ENCODE results near the gene PHACTR1. TPM values are rescaled to one million over a fixed set of nuclear protein-coding genes. Genes with fewer than 3 reads are reported as not detected.
"Not testable (repeated sequence)": the region's sequence is repeated elsewhere in the genome, so short reads cannot be mapped to it uniquely, and the experiment has no call there.

Gene PHACTR1
- total and polyA plus RNA-seq, 2 donors: 3.1 to 6.3 TPM

DNA sequence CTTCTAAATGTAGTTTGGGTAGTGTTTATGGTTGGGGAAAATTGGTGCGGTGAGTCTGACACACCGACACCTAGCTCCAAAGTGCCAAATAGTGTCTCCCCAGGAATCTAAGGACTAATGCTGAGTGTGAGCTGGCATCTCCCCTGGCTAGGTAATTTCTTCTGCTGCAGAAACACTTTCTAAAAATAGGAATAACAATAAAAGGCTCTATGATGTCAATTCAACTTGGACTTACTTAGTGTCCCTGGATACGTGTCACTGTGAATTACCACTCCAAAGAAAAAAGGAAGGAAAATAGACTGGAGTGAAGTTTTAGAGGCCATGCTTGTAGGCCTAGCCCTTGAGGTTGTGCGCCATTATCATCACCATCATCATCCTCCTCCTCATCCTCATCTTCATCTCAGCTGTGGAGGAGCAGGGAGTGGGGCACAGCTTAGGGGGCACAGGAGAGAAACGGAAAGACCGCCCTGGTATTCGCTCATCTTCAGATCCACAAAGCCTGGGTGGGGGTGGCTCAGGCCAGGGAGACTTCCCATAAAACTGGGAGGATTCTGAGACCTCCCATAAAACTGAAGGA lies 522.2 kb downstream of the PHACTR1 start:
- Histone ChIP-seq H3K36me3 (ENCODE audit: control insufficient read depth in 2 of 2, insufficient read depth in 2 of 2, low read length in 1 of 2) (no peaks in the 10 kb centered on the region), H3K4me3 (ENCODE audit: low read length in 2 of 2) (no peak overlapping the region), H3K4me1 (ENCODE audit: control insufficient read depth in 2 of 2, insufficient read depth in 2 of 2, low read length in 2 of 2) (no peaks in the 10 kb centered on the region), H3K27ac (ENCODE audit: low read depth in 1 of 2, low read length in 1 of 2) (no peak overlapping the region), H3K27me3 (ENCODE audit: control insufficient read depth in 2 of 2, insufficient read depth in 1 of 2, low read length in 1 of 2) (no peaks in the 10 kb centered on the region), H3K9me3 (ENCODE audit: control insufficient read depth in 2 of 2, insufficient read depth in 1 of 2, low read length in 1 of 2) (no peaks in the 10 kb centered on the region)
- DNase-seq (ENCODE audit: low read depth in 6 of 9, low spot score in 9 of 9): no peak
- WGBS: 92% methylated on average over 7 of the region's 7 CpGs

GRCh38 chr6:13239530-13240455 lies 523.2 kb downstream of the PHACTR1 start:
- H3K36me3 ChIP-seq (ENCODE audit: control insufficient read depth in 2 of 2, insufficient read depth in 2 of 2, low read length in 1 of 2): no peaks in the 10 kb centered on the region
- no peaks in the 10 kb centered on the region for H3K27me3 ChIP-seq (ENCODE audit: control insufficient read depth in 2 of 2, insufficient read depth in 1 of 2, low read length in 1 of 2)
- no peak for DNase-seq (ENCODE audit: low read depth in 6 of 9, low spot score in 9 of 9)
- no peak overlapping the region for H3K4me3 ChIP-seq (ENCODE audit: low read length in 2 of 2)
- H3K27ac ChIP-seq (ENCODE audit: low read depth in 1 of 2, low read length in 1 of 2): no peak overlapping the region
- WGBS: 97% methylated on average over 9 of the region's 9 CpGs
- H3K9me3 ChIP-seq (ENCODE audit: control insufficient read depth in 2 of 2, insufficient read depth in 1 of 2, low read length in 1 of 2): peaks cover 0 to 3% of the 10 kb centered on the region in 2 donors
- no peaks in the 10 kb centered on the region for H3K4me1 ChIP-seq (ENCODE audit: control insufficient read depth in 2 of 2, insufficient read depth in 2 of 2, low read length in 2 of 2)

- no peak overlapping the region for H3K4me3 ChIP-seq (ENCODE audit: low read length in 2 of 2)
- no peaks in the 10 kb centered on the region for H3K36me3 ChIP-seq (ENCODE audit: control insufficient read depth in 2 of 2, insufficient read depth in 2 of 2, low read length in 1 of 2)
- DNase-seq (ENCODE audit: low read depth in 6 of 9, low spot score in 9 of 9): no peak
- H3K27me3 ChIP-seq (ENCODE audit: control insufficient read depth in 2 of 2, insufficient read depth in 1 of 2, low read length in 1 of 2): no peaks in the 10 kb centered on the region
- H3K4me1 ChIP-seq (ENCODE audit: control insufficient read depth in 2 of 2, insufficient read depth in 2 of 2, low read length in 2 of 2): no peaks in the 10 kb centered on the region
- peaks cover 0 to 3% of the 10 kb centered on the region in 2 donors for H3K9me3 ChIP-seq (ENCODE audit: control insufficient read depth in 2 of 2, insufficient read depth in 1 of 2, low read length in 1 of 2)
- 89% methylated on average over 5 of the region's 5 CpGs for WGBS
- no peak overlapping the region for H3K27ac ChIP-seq (ENCODE audit: low read depth in 1 of 2, low read length in 1 of 2)
Measured at GRCh38 chr6:13241364-13241763, 524.8 kb downstream of the PHACTR1 start.

DNA sequence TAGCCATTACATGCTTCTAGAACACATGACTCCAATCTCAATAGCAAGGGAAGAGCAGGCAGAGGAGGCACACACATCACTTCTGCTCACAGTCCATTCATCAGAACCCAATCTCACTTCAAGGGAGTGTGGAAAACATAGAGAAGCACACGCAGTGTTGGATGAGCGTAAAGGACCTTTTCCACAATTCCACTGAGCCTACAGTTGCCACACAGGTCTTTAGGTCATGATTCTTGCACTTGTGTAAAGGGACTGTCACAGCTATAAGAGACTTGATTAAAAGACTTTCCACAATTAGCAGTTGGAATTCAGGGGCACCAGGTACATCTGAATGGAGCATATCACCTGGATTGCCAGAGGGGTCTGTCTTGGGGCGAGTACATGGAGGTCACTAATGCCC lies 525.6 kb downstream of the PHACTR1 start:
- Histone ChIP-seq H3K4me1 (ENCODE audit: control insufficient read depth in 2 of 2, insufficient read depth in 2 of 2, low read length in 2 of 2) (no peaks in the 10 kb centered on the region), H3K27me3 (ENCODE audit: control insufficient read depth in 2 of 2, insufficient read depth in 1 of 2, low read length in 1 of 2) (no peaks in the 10 kb centered on the region), H3K9me3 (ENCODE audit: control insufficient read depth in 2 of 2, insufficient read depth in 1 of 2, low read length in 1 of 2) (peaks cover 0 to 3% of the 10 kb centered on the region in 2 donors), H3K27ac (ENCODE audit: low read depth in 1 of 2, low read length in 1 of 2) (no peak overlapping the region), H3K4me3 (ENCODE audit: low read length in 2 of 2) (no peak overlapping the region), H3K36me3 (ENCODE audit: control insufficient read depth in 2 of 2, insufficient read depth in 2 of 2, low read length in 1 of 2) (no peaks in the 10 kb centered on the region)
- no peak for DNase-seq (ENCODE audit: low read depth in 6 of 9, low spot score in 9 of 9)
- 98% methylated on average over 3 of the region's 3 CpGs for WGBS

DNA sequence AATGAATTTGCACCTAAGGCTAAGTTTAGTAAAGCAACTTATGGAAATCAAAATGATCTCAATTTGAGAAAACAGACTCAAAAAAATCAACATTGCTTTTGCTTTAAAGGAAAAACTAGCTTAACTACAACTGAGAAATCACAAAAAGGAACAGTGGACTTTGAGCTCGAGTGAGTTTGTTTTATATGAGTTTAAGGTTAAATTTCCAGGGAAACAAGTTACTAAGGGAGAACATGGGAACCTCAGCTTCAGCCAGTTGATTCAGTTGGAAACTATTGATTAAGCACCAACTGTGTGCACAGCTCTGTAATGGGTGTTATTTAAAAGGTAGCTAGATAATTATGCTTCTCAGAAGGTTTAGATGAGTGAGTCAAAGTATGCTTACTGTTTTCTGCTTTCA lies 526.0 kb downstream of the PHACTR1 start:
- 97% methylated on average over 1 of the region's 1 CpG for WGBS
- no peak overlapping the region for H3K4me3 ChIP-seq (ENCODE audit: low read length in 2 of 2)
- H3K27ac ChIP-seq (ENCODE audit: low read depth in 1 of 2, low read length in 1 of 2): no peak overlapping the region
- H3K36me3 ChIP-seq (ENCODE audit: control insufficient read depth in 2 of 2, insufficient read depth in 2 of 2, low read length in 1 of 2): no peaks in the 10 kb centered on the region
- no peaks in the 10 kb centered on the region for H3K27me3 ChIP-seq (ENCODE audit: control insufficient read depth in 2 of 2, insufficient read depth in 1 of 2, low read length in 1 of 2)
- peaks cover 0 to 3% of the 10 kb centered on the region in 2 donors for H3K9me3 ChIP-seq (ENCODE audit: control insufficient read depth in 2 of 2, insufficient read depth in 1 of 2, low read length in 1 of 2)
- no peak for DNase-seq (ENCODE audit: low read depth in 6 of 9, low spot score in 9 of 9)
- H3K4me1 ChIP-seq (ENCODE audit: control insufficient read depth in 2 of 2, insufficient read depth in 2 of 2, low read length in 2 of 2): no peaks in the 10 kb centered on the region

- Histone ChIP-seq H3K4me1 (ENCODE audit: control insufficient read depth in 2 of 2, insufficient read depth in 2 of 2, low read length in 2 of 2) (no peaks in the 10 kb centered on the region), H3K9me3 (ENCODE audit: control insufficient read depth in 2 of 2, insufficient read depth in 1 of 2, low read length in 1 of 2) (peaks cover 0 to 3% of the 10 kb centered on the region in 2 donors), H3K4me3 (ENCODE audit: low read length in 2 of 2) (no peak overlapping the region), H3K27ac (ENCODE audit: low read depth in 1 of 2, low read length in 1 of 2) (no peak overlapping the region), H3K36me3 (ENCODE audit: control insufficient read depth in 2 of 2, insufficient read depth in 2 of 2, low read length in 1 of 2) (no peaks in the 10 kb centered on the region), H3K27me3 (ENCODE audit: control insufficient read depth in 2 of 2, insufficient read depth in 1 of 2, low read length in 1 of 2) (no peaks in the 10 kb centered on the region)
- 79% methylated on average over 1 of the region's 1 CpG for WGBS
- DNase-seq (ENCODE audit: low read depth in 6 of 9, low spot score in 9 of 9): no peak
Measured at GRCh38 chr6:13243033-13243432, 526.5 kb downstream of the PHACTR1 start.

DNA sequence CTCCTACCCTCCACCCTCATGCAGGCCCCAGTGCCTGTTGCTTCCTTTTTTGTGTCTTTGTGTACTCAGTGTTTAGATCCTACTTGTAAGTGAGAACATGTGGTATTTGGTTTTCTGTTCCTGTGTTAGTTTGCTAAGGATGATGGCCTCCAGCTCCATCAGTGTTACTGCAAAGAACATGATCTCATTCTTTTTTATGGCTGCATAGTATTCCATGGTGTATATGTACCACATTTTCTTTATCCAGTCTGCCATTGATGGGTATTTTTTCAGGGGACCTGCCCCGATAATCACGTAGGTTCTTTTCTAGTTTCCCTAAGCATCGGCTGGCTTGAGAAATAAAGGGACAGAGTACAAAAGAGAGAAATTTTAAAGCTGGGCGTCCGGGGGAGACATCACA lies 527.2 kb downstream of the PHACTR1 start:
- not testable (repeated sequence) for H3K27me3 ChIP-seq (ENCODE audit: control insufficient read depth in 2 of 2, insufficient read depth in 1 of 2, low read length in 1 of 2); H3K9me3 ChIP-seq (ENCODE audit: control insufficient read depth in 2 of 2, insufficient read depth in 1 of 2, low read length in 1 of 2); H3K27ac ChIP-seq (ENCODE audit: low read depth in 1 of 2, low read length in 1 of 2); H3K4me3 ChIP-seq (ENCODE audit: low read length in 2 of 2); H3K36me3 ChIP-seq (ENCODE audit: control insufficient read depth in 2 of 2, insufficient read depth in 2 of 2, low read length in 1 of 2); DNase-seq (ENCODE audit: low read depth in 6 of 9, low spot score in 9 of 9); H3K4me1 ChIP-seq (ENCODE audit: control insufficient read depth in 2 of 2, insufficient read depth in 2 of 2, low read length in 2 of 2)
- 99% methylated on average over 5 of the region's 5 CpGs for WGBS

DNA sequence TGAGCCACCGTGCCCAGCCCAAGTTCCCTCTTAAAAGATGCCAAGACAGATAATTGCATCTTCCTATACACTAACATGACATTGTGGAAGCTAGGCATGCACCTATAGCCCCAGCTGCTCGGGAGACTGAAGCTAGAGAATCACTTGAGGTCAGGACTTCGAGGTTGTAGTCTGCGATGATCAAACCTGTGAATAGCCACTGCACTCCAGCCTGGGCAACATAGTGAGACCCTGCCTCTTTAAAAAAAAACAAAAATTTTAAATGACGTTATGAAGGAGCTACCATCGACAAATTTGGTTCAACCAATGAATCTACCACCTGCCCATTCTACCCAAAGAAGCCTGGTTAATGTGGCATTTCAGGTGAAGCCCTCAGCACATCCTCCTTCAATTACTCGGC lies 531.1 kb downstream of the PHACTR1 start:
- H3K4me1 ChIP-seq (ENCODE audit: control insufficient read depth in 2 of 2, insufficient read depth in 2 of 2, low read length in 2 of 2): no peaks in the 10 kb centered on the region
- peaks cover 0 to 3% of the 10 kb centered on the region in 2 donors for H3K9me3 ChIP-seq (ENCODE audit: control insufficient read depth in 2 of 2, insufficient read depth in 1 of 2, low read length in 1 of 2)
- H3K27ac ChIP-seq (ENCODE audit: low read depth in 1 of 2, low read length in 1 of 2): no peak overlapping the region
- H3K27me3 ChIP-seq (ENCODE audit: control insufficient read depth in 2 of 2, insufficient read depth in 1 of 2, low read length in 1 of 2): no peaks in the 10 kb centered on the region
- H3K4me3 ChIP-seq (ENCODE audit: low read length in 2 of 2): no peak overlapping the region
- WGBS: 88% methylated on average over 7 of the region's 7 CpGs
- no peak for DNase-seq (ENCODE audit: low read depth in 6 of 9, low spot score in 9 of 9)
- no peaks in the 10 kb centered on the region for H3K36me3 ChIP-seq (ENCODE audit: control insufficient read depth in 2 of 2, insufficient read depth in 2 of 2, low read length in 1 of 2)

DNA sequence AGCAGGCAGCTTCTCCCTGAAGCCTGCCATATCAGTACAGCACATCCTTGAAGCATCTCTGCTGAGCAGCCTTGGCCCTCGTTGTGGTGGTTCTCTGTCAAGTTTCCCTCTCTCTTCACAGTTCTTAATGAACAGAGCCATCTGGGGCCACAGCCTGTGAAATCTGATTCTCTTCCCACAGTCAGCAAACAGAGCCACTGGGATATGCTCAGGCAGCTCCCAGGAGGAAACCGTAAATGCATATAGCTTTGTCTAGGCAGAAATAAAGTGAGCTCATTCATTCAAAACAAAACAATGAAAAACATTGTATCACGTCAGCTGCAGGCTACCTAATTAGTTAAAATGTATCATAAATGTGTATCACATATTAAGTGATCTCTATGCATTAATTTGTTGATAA lies 531.5 kb downstream of the PHACTR1 start:
- 91% methylated on average over 3 of the region's 3 CpGs for WGBS
- peak in 1 of 9 donors; percentile 18 for DNase-seq (ENCODE audit: low read depth in 6 of 9, low spot score in 9 of 9)
- H3K36me3 ChIP-seq (ENCODE audit: control insufficient read depth in 2 of 2, insufficient read depth in 2 of 2, low read length in 1 of 2): no peaks in the 10 kb centered on the region
- H3K27me3 ChIP-seq (ENCODE audit: control insufficient read depth in 2 of 2, insufficient read depth in 1 of 2, low read length in 1 of 2): no peaks in the 10 kb centered on the region
- H3K4me3 ChIP-seq (ENCODE audit: low read length in 2 of 2): no peak overlapping the region
- no peaks in the 10 kb centered on the region for H3K4me1 ChIP-seq (ENCODE audit: control insufficient read depth in 2 of 2, insufficient read depth in 2 of 2, low read length in 2 of 2)
- H3K27ac ChIP-seq (ENCODE audit: low read depth in 1 of 2, low read length in 1 of 2): no peak overlapping the region
- peaks cover 0 to 3% of the 10 kb centered on the region in 2 donors for H3K9me3 ChIP-seq (ENCODE audit: control insufficient read depth in 2 of 2, insufficient read depth in 1 of 2, low read length in 1 of 2)

Measured in thymus (tissue), 11 donors.